Suprapubic skin (tissue), 4 donors: Measurements from ENCODE around the gene CHST9. TPM values are rescaled to one million over a fixed set of nuclear protein-coding genes. Genes with fewer than 3 reads are reported as not detected.

Source experiments
- DNase-seq, 2 donors: peaks; one replicate each; pipeline ENCODE4 v3.0.0-alpha.2; 2019; ENCODE audit warnings: low spot score in 2 of 2
- H3K27ac ChIP-seq: fragments of 200-600 bp; sonication (generic); one replicate; pipeline ENCODE4 v1.5.1; 2019
- H3K27me3 ChIP-seq: fragments of 200-600 bp; sonication (generic); one replicate; pipeline ENCODE4 v1.5.1; 2019
- H3K36me3 ChIP-seq: fragments of 200-600 bp; sonication (generic); one replicate; pipeline ENCODE4 v1.5.1; 2019
- H3K4me1 ChIP-seq: fragments of 200-600 bp; sonication (generic); one replicate; pipeline ENCODE4 v1.5.1; 2019
- H3K4me3 ChIP-seq: fragments of 200-600 bp; sonication (generic); one replicate; pipeline ENCODE4 v1.5.1; 2019; ENCODE audit warnings: mild to moderate bottlenecking
- H3K9me3 ChIP-seq: fragments of 200-600 bp; sonication (generic); one replicate; pipeline ENCODE4 v1.5.1; 2019
- EP300 ChIP-seq: sonication (generic); formaldehyde crosslinking; IDR thresholded peaks from one replicate; pipeline ENCODE4 v1.6.1; 2017; ENCODE audit warnings: antibody characterized with exemption
- POLR2A ChIP-seq, 2 donors: fragments of 450-650 bp; IDR thresholded peaks; one replicate each; pipeline ENCODE4 v1.6.1; 2017; ENCODE audit warnings: antibody characterized with exemption in 2 of 2, mild to moderate bottlenecking in 2 of 2, moderate library complexity in 2 of 2
- POLR2AphosphoS5 ChIP-seq, 3 donors: sonication (generic); formaldehyde crosslinking; IDR thresholded peaks; one replicate each; pipeline ENCODE4 v1.6.1; 2017; ENCODE audit warnings: antibody characterized with exemption in 3 of 3
- WGBS: methylation state at CpG from one replicate; pipeline ENCODE4 v1.1.5; 2018; 5-methylcytosine and 5-hydroxymethylcytosine counted together
- total RNA-seq, 4 donors: library from RNA; depleted of rRNA; stranded (reverse); fragments of >200 nt; gene quantifications; one replicate each; pipeline ENCODE4 v1.1.0, GENCODE V29; 2016
- TF ChIP-seq, protein P1 (sequence below), 2 donors: fragments of 200-600 bp in 1 of 2; fragments of 450-650 bp in 1 of 2; sonication (generic) in 1 of 2; IDR thresholded peaks; one replicate each; pipeline ENCODE4 v1.5.1; 2016 to 2019; ENCODE audit warnings: antibody characterized with exemption in 2 of 2, mild to moderate bottlenecking in 1 of 2, moderate library complexity in 1 of 2

CHST9 gene
- total RNA-seq, 4 donors from 2014 or later: 0.08 to 2.0 (median 0.33) TPM

DNA sequence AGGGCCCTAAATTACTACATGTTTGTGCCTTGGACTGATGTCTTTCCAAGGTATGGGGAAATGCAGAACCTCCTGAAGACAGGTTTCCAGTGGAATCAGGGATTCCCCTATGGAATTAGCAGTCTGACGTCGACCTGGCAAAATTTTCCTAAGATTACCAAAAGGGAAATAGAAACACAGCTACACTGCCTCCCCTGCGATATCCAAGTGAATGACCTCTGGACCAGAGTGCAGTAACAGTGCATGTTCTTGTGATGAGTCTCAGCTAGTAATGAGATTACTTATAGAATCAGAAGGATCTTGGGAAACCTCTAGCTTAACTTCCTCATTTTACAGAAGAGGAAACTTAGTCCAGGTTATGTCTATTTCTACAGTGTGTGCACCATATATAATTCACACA, 21.3 kb upstream of the CHST9 start:
- DNase-seq: no peak
- Histone ChIP-seq H3K27ac (no peak overlapping the region), H3K9me3 (no peaks in the 10 kb centered on the region), H3K4me1 (no peaks in the 10 kb centered on the region), H3K4me3 (no peak overlapping the region), H3K27me3 (no peaks in the 10 kb centered on the region), H3K36me3 (no peaks in the 10 kb centered on the region)
- WGBS: 85% methylated on average over 3 of the region's 3 CpGs
- TF ChIP-seq POLR2AphosphoS5 (IDR thresholded peaks at IDR 0.05) (no peak), POLR2A (IDR thresholded peaks at IDR 0.05) (no peak), EP300 (no peak)
- TF ChIP-seq, protein P1, sequence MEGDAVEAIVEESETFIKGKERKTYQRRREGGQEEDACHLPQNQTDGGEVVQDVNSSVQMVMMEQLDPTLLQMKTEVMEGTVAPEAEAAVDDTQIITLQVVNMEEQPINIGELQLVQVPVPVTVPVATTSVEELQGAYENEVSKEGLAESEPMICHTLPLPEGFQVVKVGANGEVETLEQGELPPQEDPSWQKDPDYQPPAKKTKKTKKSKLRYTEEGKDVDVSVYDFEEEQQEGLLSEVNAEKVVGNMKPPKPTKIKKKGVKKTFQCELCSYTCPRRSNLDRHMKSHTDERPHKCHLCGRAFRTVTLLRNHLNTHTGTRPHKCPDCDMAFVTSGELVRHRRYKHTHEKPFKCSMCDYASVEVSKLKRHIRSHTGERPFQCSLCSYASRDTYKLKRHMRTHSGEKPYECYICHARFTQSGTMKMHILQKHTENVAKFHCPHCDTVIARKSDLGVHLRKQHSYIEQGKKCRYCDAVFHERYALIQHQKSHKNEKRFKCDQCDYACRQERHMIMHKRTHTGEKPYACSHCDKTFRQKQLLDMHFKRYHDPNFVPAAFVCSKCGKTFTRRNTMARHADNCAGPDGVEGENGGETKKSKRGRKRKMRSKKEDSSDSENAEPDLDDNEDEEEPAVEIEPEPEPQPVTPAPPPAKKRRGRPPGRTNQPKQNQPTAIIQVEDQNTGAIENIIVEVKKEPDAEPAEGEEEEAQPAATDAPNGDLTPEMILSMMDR (IDR thresholded peaks at IDR 0.05): no peak

DNA sequence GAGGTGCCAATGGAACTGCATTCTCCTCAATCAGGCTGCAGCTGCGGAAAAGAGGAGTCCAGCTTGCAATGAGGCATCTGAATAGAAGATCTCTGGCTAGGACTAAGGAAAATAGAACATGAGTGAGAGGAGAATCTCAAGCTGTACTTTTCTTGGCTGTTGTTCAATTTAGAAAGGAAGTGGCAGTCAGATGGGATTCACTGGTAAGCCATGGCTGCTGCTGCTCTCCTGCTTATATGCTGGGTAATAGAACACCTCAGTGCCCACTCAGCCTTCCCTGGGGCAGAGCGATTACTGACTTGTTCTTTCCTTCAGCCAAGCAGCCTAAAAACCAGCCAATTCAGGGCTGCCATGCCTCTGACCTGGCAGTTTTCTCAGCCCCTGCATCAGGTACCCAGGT, 17.6 kb upstream of the CHST9 start:
- Histone ChIP-seq H3K9me3 (no peaks in the 10 kb centered on the region), H3K36me3 (no peaks in the 10 kb centered on the region), H3K4me1 (no peaks in the 10 kb centered on the region), H3K4me3 (no peak overlapping the region), H3K27me3 (no peaks in the 10 kb centered on the region), H3K27ac (no peak overlapping the region)
- TF ChIP-seq POLR2AphosphoS5 (IDR thresholded peaks at IDR 0.05): no peak
- TF ChIP-seq, protein P1 (IDR thresholded peaks at IDR 0.05): no peak
- TF ChIP-seq EP300: no peak
- TF ChIP-seq POLR2A (IDR thresholded peaks at IDR 0.05): no peak
- DNase-seq: no peak
- 63% methylated on average over 2 of the region's 2 CpGs for WGBS

GRCh38 chr18:27198036-27198435, 12.9 kb upstream of the CHST9 start:
- 67% methylated on average over 3 of the region's 3 CpGs for WGBS
- Histone ChIP-seq H3K4me1 (no peaks in the 10 kb centered on the region), H3K36me3 (no peaks in the 10 kb centered on the region), H3K4me3 (no peak overlapping the region), H3K27ac (no peak overlapping the region), H3K9me3 (no peaks in the 10 kb centered on the region), H3K27me3 (no peaks in the 10 kb centered on the region)
- DNase-seq: no peak
- TF ChIP-seq POLR2AphosphoS5 (IDR thresholded peaks at IDR 0.05): no peak
- no peak for TF ChIP-seq POLR2A (IDR thresholded peaks at IDR 0.05)
- TF ChIP-seq, protein P1 (IDR thresholded peaks at IDR 0.05): no peak
- TF ChIP-seq EP300: no peak

GRCh38 chr18:27188309-27188708, 3.2 kb upstream of the CHST9 start:
- Histone ChIP-seq H3K27me3 (peaks cover 15% of the 10 kb centered on the region), H3K4me1 (peaks cover 11% of the 10 kb centered on the region), H3K36me3 (no peaks in the 10 kb centered on the region), H3K27ac (no peak overlapping the region), H3K4me3 (no peak overlapping the region), H3K9me3 (no peaks in the 10 kb centered on the region)
- TF ChIP-seq, protein P1 (IDR thresholded peaks at IDR 0.05): no peak
- TF ChIP-seq EP300 (no peak), POLR2AphosphoS5 (IDR thresholded peaks at IDR 0.05) (no peak), POLR2A (IDR thresholded peaks at IDR 0.05) (no peak)
- DNase-seq: no peak
- WGBS: 93% methylated on average over 1 of the region's 1 CpG

DNA sequence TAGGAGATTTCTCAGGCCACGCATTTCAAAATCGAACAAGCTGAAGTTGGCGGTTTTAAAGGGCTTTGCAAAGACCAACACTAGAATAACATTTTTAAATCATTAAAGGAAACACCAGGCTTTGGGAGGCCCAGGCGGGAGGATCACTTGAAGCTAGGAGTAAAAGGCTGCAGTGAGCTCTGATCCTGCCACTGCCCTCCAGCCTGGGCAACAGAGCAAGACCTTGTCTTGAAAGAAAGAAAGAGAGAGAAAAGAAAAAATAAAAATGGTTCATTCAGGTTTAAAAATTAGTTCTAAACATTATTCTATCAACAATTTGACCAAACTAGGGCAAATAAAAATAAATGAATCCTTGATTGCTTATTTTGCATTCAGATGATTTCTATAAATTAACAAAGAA, 789 bp upstream of the CHST9 start:
- Histone ChIP-seq H3K27ac (no peak overlapping the region), H3K4me3 (no peak overlapping the region), H3K27me3 (peaks cover 19% of the 10 kb centered on the region), H3K36me3 (no peaks in the 10 kb centered on the region), H3K4me1 (peaks cover 11% of the 10 kb centered on the region), H3K9me3 (no peaks in the 10 kb centered on the region)
- DNase-seq: no peak
- WGBS: 89% methylated on average over 4 of the region's 4 CpGs
- TF ChIP-seq POLR2AphosphoS5 (IDR thresholded peaks at IDR 0.05) (no peak), POLR2A (IDR thresholded peaks at IDR 0.05) (no peak), EP300 (no peak)
- TF ChIP-seq, protein P1 (IDR thresholded peaks at IDR 0.05): no peak
